ENCODE data around the gene RAD51B.
"Not testable (repeated sequence)": the region's sequence is repeated elsewhere in the genome, so short reads cannot be mapped to it uniquely, and the experiment has no call there.

The RAD51B gene

DNA sequence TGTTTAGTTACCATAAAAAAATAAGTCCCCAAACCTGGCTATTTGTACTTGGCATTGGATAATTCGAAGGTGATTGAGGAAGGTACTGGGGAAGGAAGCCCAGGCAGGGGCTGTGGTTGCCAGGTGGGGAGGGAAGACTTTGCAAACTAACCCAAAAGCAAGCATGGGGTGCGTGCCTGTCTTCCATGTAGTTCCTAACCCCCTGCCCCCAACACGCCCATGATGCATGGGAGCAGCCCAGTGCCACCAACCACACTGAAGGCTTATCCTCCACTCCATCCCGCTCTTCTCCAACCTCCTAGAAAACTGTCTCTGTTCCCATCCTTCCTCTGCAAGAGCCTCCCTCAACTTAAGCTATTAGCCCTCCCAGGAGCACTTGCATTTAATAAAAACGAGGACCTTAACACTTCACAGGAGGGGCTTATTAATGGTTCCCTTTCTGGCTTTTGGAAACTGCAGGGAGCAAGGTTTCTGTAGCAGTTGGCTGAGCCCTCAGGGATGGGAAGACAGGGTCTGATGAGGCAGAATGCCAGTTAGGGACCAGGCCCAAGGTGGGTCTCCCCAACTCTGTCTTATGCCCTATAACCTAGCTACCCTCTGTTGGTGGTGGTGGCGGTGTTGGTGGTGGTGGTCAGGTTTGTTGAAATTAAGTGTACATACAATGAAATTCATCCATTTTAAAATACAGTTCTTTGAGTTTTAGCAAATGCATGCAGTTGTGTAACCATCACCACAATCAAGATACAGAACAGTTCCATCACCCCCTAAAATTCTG, 877.3 kb downstream of the RAD51B start:
- DNase-seq (ENCODE audit: low read depth in 2 of 2) = no peak

DNA sequence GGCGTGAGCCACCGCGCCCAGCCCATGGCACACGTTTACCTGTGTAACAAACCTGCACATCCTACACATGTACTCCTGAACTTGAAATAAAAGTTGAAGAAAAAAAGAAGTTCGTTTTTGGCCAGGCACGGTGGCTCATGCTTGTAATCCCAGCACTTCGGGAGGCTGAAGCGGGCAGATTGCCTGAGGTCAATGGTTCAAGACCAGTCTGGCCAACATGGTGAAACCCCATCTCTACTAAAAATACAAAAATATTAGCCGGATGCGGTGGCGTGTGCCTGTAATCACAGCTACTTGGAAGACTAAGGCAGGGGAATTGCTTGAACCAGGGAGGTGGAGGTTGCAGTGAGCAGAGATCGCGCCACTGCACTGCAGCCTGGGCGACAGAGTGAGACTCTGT, 879.2 kb downstream of the RAD51B start:
- DNase-seq (ENCODE audit: low read depth in 2 of 2) = not testable (repeated sequence)

DNA sequence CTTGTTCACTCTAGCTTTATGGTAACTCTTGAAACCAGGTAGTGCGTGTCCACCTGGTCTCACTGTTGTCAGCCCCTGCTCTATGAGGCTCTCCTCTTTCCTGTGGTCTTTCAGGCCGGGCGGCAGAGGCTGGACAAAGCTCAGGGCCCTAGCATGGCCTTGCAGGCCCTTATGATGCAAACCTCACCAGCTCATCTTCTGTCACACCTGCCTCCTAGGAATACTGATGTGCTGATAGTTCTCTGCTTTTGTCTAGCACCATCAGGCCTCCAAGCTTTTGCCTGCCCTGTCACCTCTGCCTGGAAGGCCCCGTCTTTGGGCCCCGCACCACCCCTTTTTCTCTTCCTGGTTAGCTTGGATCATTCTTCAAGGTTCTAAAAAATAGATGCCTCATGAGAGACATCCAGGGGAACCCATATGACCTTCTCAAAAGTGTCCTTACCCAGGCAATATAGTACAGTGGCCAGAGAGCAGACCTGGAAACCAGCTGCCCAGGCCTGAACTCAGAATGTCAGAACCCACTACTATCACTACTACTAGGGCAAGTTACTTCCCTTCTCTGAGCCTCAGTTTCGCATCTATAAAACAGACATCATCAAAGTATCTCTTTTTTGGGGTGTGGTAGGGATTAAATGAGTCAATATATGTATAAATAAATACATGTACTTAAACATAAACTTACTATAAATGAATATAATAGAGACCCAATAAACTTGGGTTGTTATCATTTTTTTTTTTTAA, 881.6 kb downstream of the RAD51B start:
- no peak for DNase-seq (ENCODE audit: low read depth in 2 of 2)

DNA sequence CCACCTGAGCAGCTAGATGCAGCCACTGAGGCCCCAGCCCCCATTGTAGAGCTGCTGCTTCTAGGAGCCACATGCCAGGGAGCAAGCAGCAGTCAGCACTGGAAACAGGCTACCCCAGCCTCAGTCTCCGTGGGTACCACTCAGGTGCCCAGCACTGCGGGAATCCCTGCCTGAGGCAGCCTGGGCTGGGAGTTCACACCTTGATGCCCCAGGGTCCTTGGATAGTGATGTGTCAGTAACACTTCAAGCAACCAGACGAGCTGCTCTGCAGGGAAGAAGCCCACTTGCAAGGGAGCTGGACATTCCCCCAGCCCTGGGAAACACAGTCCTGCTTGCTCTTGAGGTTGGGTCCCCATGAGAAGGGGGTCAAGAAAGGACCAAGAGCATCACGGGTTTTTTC, 882.6 kb downstream of the RAD51B start:
- DNase-seq (ENCODE audit: low read depth in 2 of 2) = no peak

DNA sequence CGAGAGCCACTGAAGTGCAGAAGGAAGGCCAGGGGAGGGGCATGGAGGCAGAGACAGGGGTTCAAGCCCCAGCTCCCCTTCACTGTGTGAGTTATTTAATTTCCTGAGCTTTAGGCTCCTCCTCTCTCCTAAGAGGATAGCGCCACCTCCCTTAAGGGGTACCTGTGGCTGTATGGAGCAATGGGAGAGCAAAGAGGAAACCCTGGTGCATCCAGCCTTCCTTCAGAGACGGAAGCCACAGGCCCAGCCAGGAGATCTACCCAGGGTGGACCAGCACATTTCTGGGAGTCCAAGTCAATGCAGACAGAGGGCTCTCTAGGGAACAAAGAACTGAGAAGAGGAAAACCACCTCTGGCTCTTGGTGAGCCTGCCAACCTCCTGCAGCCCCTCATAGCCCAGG, 883.0 kb downstream of the RAD51B start:
- no peak for DNase-seq (ENCODE audit: low read depth in 2 of 2)

DNA sequence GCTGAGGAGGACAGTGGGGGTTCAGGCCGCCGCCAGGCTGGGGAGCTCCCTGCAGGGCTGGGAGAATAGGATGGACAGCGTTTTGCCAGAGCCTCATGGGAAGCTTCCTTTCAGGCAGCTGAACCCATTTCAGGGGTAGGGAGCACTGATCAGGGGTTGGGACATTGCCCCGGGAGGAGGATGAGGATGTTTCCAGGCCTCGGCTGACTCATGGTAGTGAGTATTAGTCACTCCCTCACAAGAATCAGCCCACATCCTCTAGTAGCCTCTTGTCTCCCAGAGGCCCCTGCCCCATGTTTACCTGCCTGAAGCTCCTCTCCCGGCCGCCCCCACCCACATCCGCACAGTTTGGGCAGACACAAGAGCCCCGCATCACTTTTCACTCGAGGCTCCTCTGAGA, 883.5 kb downstream of the RAD51B start:
- no peak for DNase-seq (ENCODE audit: low read depth in 2 of 2)

DNA sequence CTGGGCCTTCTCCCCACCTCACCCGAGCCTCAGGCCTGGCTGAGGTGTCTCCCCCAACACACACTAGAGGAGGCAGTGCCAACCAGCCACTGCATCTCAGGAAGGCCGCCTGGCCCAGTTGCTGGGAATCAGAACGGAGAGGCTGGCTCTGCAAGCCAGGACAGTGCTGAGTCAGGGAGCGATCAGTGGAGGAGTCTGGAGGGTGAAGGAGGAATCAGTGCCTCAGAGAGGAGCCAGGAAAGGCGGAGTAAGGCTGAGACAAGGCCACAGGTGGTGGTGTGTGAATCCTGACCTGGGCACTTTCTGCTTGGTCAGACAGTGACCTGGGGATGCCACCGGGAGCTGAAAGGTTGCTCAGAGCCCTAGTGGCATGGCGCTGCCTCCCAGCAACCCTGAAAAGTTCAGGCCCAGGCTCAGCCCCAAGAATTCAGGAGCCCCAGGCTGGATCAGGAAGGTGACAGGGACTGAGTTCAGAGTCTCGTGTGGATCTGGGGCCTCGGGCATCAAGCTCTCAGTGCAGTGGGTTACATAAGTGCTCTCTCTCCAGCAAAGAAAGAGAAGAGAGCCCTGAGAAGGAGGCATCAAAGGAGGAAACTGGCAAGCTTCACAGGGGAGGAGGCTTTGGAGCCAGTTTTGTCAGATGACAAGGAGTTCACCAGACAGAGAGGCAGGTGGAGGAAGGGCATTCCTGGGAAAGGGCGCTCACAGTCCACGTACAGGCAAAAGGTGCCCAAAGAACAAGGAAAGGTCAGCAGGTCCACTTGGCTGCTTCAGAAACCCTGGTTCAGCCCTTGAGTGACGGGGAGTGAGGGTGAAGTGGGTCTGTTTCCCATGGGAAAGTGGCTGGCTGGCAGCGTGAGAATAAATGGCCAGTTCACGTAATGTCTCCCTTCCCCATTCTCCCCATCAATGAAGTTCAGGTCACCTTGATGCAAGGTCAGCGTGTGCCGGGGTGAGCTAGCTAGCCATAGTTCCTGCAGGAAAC, 885.4 kb downstream of the RAD51B start:
- no peak for DNase-seq (ENCODE audit: low read depth in 2 of 2)

DNA sequence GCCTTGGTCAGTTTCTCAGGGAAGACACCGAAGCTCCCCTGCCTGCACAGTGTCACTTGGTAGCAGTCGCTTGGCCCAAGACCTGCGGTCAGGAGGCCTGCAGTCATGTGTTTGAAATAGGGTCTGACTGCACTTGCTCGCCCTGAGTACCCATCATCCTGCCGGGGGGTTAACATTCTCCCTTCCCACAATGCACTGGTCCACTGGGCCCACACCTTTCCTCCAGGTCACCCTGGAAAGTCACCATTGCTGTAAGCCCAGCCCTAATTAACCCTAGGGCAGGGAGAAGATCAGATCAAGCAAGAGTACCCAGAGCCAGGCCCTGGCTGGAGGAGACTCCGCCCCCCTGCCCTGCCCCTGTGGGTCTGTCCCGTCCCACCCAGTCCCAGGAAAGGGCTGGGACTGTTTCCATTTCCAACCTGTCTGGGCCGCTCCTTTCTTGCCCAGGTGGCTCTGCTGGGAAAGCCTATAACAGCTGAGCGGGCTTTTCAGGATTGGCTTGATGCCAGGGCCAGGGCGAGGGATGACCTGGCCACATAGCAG, 886.2 kb downstream of the RAD51B start:
- no peak for DNase-seq (ENCODE audit: low read depth in 2 of 2)

DNA sequence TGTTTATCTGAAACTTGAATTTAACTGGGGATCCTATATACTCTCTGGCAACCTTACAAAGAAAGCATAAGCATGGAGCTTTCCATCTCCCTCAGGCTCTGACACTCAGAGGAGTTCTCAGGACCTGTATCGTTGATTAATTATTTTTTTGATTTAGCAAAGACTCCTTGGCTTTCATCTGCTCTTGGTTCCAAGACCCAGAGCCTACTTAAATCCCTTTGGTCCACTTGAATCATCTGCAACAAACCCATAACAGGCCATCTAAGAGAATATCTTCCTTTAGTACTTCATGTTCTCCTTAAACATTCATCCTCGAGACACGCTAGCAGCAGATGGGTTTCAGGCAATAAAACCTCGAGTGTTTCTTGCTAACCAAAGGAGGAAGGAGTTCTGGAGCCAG, 887.9 kb downstream of the RAD51B start:
- no peak for DNase-seq (ENCODE audit: low read depth in 2 of 2)

DNA sequence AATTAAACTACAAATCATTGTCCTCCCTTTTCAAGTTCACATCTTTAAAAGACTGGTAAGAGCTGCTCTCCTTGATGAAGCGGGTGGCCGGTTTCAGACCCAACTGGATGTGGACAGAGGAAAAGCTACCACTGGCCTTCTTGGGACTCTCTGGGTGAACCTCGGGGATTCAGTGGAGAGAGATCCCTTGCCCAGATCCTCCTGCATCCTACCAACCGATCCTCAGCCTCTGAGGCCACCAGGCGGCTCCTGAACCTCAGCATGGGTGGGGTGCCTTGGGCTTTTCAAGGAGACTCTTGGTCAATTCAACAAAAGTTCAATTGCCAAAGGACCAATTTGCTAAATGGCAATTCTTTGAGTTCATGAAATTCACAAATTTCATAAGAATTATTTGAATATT, 888.8 kb downstream of the RAD51B start:
- DNase-seq (ENCODE audit: low read depth in 2 of 2) = no peak

DNA sequence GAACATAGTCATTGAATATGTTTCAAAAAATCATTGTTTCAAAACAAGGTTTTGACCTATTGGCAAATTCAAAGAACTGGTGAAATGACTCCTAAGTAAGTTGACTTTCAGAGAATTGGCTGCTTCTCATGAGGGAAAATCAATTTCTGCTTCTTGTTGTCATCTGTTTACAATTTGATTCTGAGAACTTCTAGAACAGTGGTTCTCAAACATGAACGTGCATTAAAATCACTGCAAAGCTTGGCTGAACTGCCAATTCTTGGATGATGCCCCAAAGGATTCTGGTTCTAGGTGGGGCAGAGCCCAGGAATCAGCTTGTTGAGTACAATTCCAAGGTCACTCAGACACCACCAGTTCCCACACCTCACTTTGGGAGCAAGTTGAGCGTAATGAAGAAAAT, 889.4 kb downstream of the RAD51B start:
- no peak for DNase-seq (ENCODE audit: low read depth in 2 of 2)

DNA sequence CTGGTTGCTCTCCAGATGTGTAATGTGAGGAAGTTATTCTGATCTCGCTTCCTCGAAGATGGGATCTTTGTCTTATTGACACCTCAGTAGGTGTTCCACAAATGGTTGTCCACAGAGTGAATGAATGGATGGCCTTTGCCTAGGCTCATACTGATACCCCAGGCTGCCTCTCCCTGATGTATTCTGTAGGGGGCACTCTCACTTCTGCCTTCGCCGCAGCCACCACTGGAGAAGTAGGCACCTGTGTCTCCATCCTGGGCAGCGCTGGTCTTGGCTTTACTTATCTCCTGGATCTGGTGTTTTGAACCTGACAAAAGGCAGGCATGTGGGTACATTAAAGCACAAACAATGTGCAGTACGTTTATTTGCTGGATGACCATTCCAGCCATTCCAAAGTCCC, 891.2 kb downstream of the RAD51B start:
- no peak for DNase-seq (ENCODE audit: low read depth in 2 of 2)

DNA sequence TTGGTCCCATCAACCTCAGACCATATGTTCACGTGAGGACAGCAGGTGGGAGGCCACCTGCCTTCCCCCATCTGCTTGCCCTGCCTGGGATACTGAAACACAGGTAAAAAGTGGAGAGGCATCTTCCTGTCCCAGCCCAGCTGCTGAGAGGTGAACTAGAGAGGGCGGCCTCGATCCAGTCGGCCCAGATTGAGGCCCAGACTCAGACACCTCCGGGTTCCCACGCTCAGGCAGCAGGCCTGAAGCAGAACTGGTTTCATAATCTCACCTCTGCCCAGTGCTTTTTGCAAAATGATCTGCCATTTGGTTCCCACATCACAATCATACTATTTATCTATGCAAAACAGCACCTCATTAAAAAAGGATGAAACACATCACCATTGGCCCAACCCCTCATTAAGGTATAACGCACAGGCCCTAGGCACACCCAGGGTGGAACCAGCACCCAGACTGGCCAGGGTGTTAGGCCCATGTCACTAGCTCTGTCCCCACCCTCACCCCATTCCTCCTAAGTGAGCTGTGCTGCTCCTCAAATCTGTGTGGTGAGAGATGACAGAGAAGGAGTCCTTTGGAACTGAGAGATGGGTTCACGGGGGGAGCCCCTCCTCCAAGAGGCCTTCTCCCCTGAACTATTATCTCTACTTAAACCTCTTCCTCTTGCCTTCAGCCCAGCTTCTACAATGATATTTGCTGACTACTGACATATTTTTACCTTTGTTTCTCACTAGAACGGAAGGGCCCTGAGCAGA, 892.2 kb downstream of the RAD51B start:
- DNase-seq (ENCODE audit: low read depth in 2 of 2) = no peak

DNA sequence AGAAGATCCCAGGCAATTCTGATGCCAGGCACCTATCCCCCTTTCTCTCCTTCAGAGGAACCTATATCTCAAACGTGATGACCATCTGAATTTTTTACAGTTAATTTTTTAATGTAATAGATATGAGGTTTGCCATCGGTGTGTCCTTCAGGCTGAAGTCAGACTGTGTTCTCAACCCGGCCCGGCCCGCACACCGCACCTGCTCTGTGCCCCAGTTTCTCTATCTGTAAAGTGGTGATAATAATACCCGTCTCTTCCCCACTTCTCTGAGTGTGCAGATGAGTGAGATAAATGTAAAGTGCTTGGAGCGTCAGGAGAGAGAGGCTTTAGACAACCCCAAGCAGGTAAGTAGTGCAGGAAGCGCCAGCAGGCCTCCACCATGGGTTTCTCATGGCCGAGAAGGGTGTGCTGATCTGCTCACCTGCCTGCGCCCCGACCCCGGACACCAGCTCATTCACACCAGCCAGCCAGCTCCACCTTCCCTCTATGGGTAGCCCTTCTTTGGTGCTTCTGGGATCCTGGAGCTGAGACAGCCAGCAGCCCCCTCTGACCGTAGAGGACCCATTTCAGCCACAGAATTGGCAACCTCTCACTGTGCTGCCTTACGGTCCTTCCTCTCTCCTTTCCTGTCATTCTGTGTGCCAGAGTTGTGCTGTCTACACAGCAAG, 893.3 kb downstream of the RAD51B start:
- DNase-seq (ENCODE audit: low read depth in 2 of 2) = no peak

DNA sequence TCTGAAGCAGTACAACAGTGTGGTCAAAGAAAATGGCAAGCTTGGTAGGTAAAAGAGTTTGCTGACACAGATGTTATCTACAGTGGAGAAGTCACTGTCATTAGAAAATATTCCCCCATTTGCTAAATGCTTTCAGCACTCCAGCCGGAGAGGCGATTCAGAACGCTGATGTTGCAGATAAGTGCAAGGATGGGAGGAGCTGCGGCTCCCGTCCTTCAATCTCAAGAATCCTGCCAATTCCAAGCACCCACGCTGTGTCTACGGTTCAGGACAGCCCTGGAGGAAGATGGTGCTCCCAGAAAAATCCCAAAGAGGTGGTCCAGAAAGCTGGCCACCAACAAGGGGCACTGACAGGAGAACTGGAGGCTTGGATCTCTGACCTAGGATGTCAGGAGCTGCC, 894.2 kb downstream of the RAD51B start:
- DNase-seq (ENCODE audit: low read depth in 2 of 2) = no peak

DNA sequence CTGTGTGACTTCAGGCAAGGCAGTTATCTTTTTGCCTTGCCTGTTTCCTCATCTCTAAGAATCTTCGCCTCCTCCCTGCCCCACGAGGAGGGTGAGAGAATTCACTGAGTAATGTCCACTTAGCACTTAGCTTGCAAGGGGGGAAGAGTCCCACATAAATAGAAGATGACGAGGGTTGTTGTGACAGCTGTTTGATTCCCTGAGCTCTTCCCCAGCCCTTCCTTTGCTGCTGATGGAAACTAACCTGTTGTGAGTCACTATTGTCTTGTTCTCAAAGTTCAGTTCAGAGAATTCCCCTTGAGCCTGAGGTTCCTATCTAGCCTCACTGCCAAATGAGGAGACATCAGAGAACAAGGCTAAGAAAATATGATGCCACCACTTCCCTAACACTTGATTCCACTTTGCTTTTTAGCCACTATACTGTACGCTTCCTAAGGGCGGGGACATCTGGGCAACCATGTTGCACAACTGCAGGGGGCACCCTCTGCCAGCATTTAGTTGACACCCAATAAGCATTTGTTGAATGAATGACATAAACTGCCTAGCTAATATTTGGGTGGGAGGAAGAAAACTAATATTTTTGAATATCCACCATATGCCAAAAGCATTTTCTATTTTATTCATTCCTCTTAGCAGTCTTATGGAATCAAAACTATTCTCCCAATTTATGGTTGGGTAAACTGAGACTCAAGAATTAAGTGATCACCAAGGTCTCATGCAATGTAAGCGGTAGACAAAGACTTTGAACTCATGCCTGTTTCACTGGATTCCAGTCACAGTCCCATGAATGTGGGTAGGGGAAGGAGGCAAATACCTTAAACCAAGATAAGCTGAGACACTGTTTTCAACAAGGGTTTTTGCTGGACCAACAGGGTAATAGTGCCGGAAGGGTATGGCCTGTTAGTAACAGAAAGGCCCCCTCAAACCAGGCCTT, 895.7 kb downstream of the RAD51B start:
- no peak for DNase-seq (ENCODE audit: low read depth in 2 of 2)

DNA sequence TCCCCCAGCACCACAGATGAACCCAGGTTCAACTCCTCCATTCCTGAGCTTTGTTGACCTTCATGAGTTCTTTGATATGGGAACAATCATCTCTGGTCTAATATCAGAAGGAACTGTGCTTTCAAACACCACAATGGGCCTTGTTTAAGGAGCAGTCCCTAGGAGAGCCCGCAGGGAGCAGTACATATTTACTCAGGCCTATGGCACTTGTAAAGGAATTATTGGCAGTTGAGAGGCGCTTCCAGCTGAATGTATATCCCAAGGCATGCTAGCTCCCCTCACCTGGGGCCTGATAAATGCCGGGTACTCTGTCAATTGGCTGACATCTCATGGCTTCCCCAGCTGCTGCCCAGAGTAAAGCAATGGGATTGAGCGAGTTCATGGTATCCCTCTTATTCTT, 897.1 kb downstream of the RAD51B start:
- no peak for DNase-seq (ENCODE audit: low read depth in 2 of 2)

DNA sequence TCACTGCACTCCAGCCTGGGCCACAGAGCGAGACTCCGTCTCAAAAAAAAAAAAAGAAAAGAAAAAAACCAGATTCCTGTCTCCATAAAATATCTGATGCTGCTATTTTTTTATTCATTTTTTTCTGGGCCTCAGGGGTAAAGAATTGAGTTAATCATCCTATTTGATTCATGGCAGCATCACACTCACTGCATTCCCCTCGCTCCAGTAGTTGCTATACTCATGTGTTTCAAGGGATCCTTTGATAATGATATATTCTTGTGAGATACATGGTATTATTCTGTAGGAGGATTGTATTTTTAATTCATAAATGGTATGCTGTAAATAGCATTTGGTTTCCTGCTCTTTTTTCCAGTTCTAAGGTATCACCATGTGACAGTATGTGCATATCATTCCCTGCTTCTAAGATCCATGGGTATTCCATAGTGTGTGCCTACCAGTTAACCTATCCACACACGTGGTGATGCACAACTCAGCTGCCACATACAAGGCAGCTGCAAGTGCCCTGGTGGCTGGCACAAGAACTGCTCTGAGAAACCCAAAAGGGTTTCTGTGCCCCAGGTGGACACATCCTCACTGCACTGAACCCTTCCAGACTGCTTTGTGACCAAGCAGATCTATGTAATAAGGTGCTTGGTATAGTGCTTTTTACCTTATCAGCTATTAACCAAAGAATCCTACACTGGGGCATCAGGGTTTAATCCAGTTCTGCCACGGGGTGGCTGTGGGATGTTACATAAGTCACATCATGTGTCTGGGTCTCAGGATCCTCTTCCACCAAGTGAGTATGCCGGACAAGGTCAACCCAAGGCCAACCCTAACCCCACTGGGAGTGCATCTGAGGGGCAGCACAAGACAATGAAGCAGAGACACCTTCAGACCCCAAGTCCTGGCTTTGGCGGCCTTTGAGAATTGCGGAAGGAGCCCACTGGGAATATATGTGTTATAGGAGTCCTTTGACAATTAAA, 898.7 kb downstream of the RAD51B start:
- no peak for DNase-seq (ENCODE audit: low read depth in 2 of 2)
